ENCODE data around the gene TMEM147.

GRCh38 chr19:35552534-35553384 is 7.3 kb downstream of the TMEM147 start:
- TF ChIP-seq ARNT (IDR thresholded peaks at IDR 0.05): no peak
- TF ChIP-seq FOXM1 (IDR thresholded peaks at IDR 0.05; ENCODE audit: borderline replicate concordance): no peak
